WTC11 (cell line): ENCODE results near the gene STX4. TPM values are rescaled to one million over a fixed set of nuclear protein-coding genes. Genes with fewer than 3 reads are reported as not detected.

ENCODE experiments used
- ATAC-seq: fragments of 200-7000 bp; cut with Tn5 transposase; 2 replicates; pipeline ENCODE4 v1.10.0; 2021; ENCODE audit warnings: mild to moderate bottlenecking, moderate library complexity
- CTCF ChIA-PET: fragments of 300-600 bp; sonication (Branson Sonifier 250); formaldehyde crosslinking; loops from one replicate; lab custom pipeline; 2021; ENCODE audit warnings: antibody characterized with exemption; lab: Charles Lee
- POLR2A ChIA-PET: fragments of 350-600 bp; sonication (Branson Sonifier 250); formaldehyde crosslinking; loops from one replicate; lab custom pipeline; 2021; ENCODE audit warnings: antibody characterized with exemption; lab: Charles Lee
- DNase-seq: peaks from one replicate; pipeline ENCODE4 v3.0.0; 2021; ENCODE audit warnings: low spot score
- H3K27ac Mint-ChIP-seq: 2 replicates; pipeline ENCODE4 v1.8.0; 2021; ENCODE audit warnings: mixed read lengths
- H3K27me3 Mint-ChIP-seq: 2 replicates; pipeline ENCODE4 v1.8.0; 2021; ENCODE audit warnings: low read depth, mild to moderate bottlenecking, moderate library complexity, mixed read lengths
- H3K36me3 Mint-ChIP-seq: 2 replicates; pipeline ENCODE4 v1.8.0; 2021; ENCODE audit warnings: mixed read lengths
- H3K4me1 Mint-ChIP-seq: 2 replicates; pipeline ENCODE4 v1.8.0; 2022; ENCODE audit warnings: mixed read lengths
- H3K4me3 Mint-ChIP-seq: 2 replicates; pipeline ENCODE4 v1.8.0; 2021; ENCODE audit warnings: mild to moderate bottlenecking, moderate library complexity, mixed read lengths
- H3K9me3 Mint-ChIP-seq: 2 replicates; pipeline ENCODE4 v1.8.0; 2021; ENCODE audit warnings: mixed read lengths
- FOXP1 ChIP-seq: sonication (generic); formaldehyde crosslinking; IDR thresholded peaks from 2 replicates; pipeline ENCODE4 v1.8.0; 2022; ENCODE audit warnings: missing genetic modification reagents, mild to moderate bottlenecking, moderate library complexity, borderline replicate concordance
- GRHL2 ChIP-seq: fragments of 250-450 bp; sonication (Bioruptor Pico); IDR thresholded peaks from 2 replicates; pipeline ENCODE4 v1.8.0; 2022; ENCODE audit warnings: mild to moderate bottlenecking, moderate library complexity; ENCODE audit not compliant: insufficient replicate concordance, severe bottlenecking
- HMGA2 ChIP-seq: fragments of 250-450 bp; sonication (Bioruptor Pico); IDR thresholded peaks from 2 replicates; pipeline ENCODE4 v1.4.0; 2021; ENCODE audit warnings: mild to moderate bottlenecking, moderate library complexity
- MYBL2 ChIP-seq: sonication (generic); formaldehyde crosslinking; IDR thresholded peaks from 2 replicates; pipeline ENCODE4 v1.8.1; 2023; ENCODE audit warnings: mild to moderate bottlenecking, moderate library complexity, missing genetic modification reagents
- NFATC4 ChIP-seq: fragments of 250-450 bp; sonication (Bioruptor Pico); IDR thresholded peaks from 2 replicates; pipeline ENCODE4 v1.9.0; 2021; ENCODE audit warnings: mild to moderate bottlenecking
- NR3C1 ChIP-seq: sonication (generic); formaldehyde crosslinking; conservative IDR thresholded peaks from 2 replicates; pipeline ENCODE4 v1.8.1; 2023; ENCODE audit warnings: low read depth, mild to moderate bottlenecking, missing genetic modification reagents
- OVOL2 ChIP-seq: fragments of 250-450 bp; sonication (Bioruptor Pico); IDR thresholded peaks from 2 replicates; pipeline ENCODE4 v1.9.0; 2021; ENCODE audit warnings: mild to moderate bottlenecking, borderline replicate concordance
- RORB ChIP-seq: fragments of 250-450 bp; sonication (Bioruptor Pico); IDR thresholded peaks from 2 replicates; pipeline ENCODE4 v1.9.0; 2021; ENCODE audit warnings: mild to moderate bottlenecking
- TEAD1 ChIP-seq: sonication (generic); formaldehyde crosslinking; IDR thresholded peaks from 2 replicates; pipeline ENCODE4 v1.8.0; 2022; ENCODE audit warnings: mild to moderate bottlenecking, missing genetic modification reagents
- TEAD4 ChIP-seq: sonication (generic); formaldehyde crosslinking; IDR thresholded peaks from 2 replicates; pipeline ENCODE4 v1.8.0; 2022; ENCODE audit warnings: mild to moderate bottlenecking, missing genetic modification reagents
- ZBTB21 ChIP-seq: sonication (generic); formaldehyde crosslinking; IDR thresholded peaks from 2 replicates; pipeline ENCODE4 v1.8.1; 2023; ENCODE audit warnings: mild to moderate bottlenecking, missing genetic modification reagents, borderline replicate concordance
- ZNF263 ChIP-seq: sonication (generic); formaldehyde crosslinking; IDR thresholded peaks from 2 replicates; pipeline ENCODE4 v1.8.1; 2022; ENCODE audit warnings: low read depth, mild to moderate bottlenecking, moderate library complexity, missing genetic modification reagents
- total RNA-seq: library from RNA; stranded (reverse); gene quantifications from 3 replicates; pipeline ENCODE4 v1.2.3, GENCODE V29; 2021
- TF ChIP-seq, protein P1 (sequence below): fragments of 250-450 bp; sonication (Bioruptor Pico); IDR thresholded peaks from 2 replicates; pipeline ENCODE4 v1.9.0; 2021; ENCODE audit warnings: mild to moderate bottlenecking
- TF ChIP-seq, protein P2 (sequence below): sonication (generic); formaldehyde crosslinking; IDR thresholded peaks from 2 replicates; pipeline ENCODE4 v1.8.1; 2022; ENCODE audit warnings: mild to moderate bottlenecking, missing genetic modification reagents, moderate library complexity, borderline replicate concordance
- TF ChIP-seq, protein P3 (sequence below): sonication (generic); formaldehyde crosslinking; IDR thresholded peaks from 2 replicates; pipeline ENCODE4 v1.8.1; 2023; ENCODE audit warnings: mild to moderate bottlenecking, missing genetic modification reagents
- TF ChIP-seq, protein P4 (sequence below): fragments of 250-450 bp; sonication (Bioruptor Pico); IDR thresholded peaks from 2 replicates; pipeline ENCODE4 v1.9.0; 2021; ENCODE audit warnings: moderate library complexity, mild to moderate bottlenecking, inconsistent platforms, borderline replicate concordance
- TF ChIP-seq, protein P5 (sequence below): sonication (generic); formaldehyde crosslinking; conservative IDR thresholded peaks from 2 replicates; pipeline ENCODE4 v1.8.1; 2023; ENCODE audit warnings: mild to moderate bottlenecking, low read depth, missing genetic modification reagents, moderate library complexity
- TF ChIP-seq, protein P6 (sequence below): sonication (generic); formaldehyde crosslinking; IDR thresholded peaks from 2 replicates; pipeline ENCODE4 v1.8.1; 2023; ENCODE audit warnings: mild to moderate bottlenecking, missing genetic modification reagents, borderline replicate concordance
- TF ChIP-seq, protein P7 (sequence below): sonication (generic); formaldehyde crosslinking; IDR thresholded peaks from 2 replicates; pipeline ENCODE4 v1.8.0; 2022; ENCODE audit warnings: mild to moderate bottlenecking, missing genetic modification reagents

STX4 gene
- total RNA-seq, 1 experiment from 2014 or later: 38.4 TPM

DNA sequence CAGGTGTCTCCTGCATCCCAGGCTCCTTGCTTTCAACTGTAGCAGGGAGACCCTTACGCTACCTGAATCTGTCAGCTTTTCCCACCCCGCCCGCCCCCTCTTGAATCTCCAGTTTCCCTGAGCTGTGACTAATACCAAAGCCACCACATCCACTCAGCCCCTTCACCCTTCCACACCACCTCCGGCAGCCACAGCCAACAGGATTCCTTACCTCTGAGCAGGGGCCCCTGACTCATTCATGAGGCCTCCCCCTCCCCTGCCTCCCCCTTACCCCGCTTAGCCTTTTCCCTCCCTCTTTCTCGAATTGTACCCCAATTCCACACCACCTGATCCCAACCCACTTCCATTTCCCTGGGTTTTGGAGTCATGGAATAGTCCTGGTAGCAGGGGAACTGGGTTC is 25.2 kb upstream of the STX4 start:
- Mint-ChIP-seq H3K4me1 (peaks cover 24% of the 10 kb centered on the region), H3K4me3 (no peak overlapping the region)
- no peak for ATAC-seq
- TF ChIP-seq RORB (CRISPR knock-in tag): no peak
- TF ChIP-seq, protein P1, sequence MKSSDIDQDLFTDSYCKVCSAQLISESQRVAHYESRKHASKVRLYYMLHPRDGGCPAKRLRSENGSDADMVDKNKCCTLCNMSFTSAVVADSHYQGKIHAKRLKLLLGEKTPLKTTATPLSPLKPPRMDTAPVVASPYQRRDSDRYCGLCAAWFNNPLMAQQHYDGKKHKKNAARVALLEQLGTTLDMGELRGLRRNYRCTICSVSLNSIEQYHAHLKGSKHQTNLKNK (CRISPR knock-in tag): no peak
- TF ChIP-seq, all 79 proteins: peak for 0
- H3K36me3 Mint-ChIP-seq: no peaks in the 10 kb centered on the region
- H3K9me3 Mint-ChIP-seq: no peaks in the 10 kb centered on the region
- no peak overlapping the region for H3K27ac Mint-ChIP-seq
- ChIA-PET POLR2A (interaction anchor here (0.6 kb wide), 1 partner anchor 30 kb away, joined by 4 read pairs; no protein-coding TSS in a partner anchor), CTCF (interaction anchor here (2.6 kb wide), 1 partner anchor 23 kb away, joined by 12 read pairs; the partner anchor contains the start of gene HSD3B7)
- H3K27me3 Mint-ChIP-seq: peaks cover 21% of the 10 kb centered on the region
- no peak for DNase-seq

DNA sequence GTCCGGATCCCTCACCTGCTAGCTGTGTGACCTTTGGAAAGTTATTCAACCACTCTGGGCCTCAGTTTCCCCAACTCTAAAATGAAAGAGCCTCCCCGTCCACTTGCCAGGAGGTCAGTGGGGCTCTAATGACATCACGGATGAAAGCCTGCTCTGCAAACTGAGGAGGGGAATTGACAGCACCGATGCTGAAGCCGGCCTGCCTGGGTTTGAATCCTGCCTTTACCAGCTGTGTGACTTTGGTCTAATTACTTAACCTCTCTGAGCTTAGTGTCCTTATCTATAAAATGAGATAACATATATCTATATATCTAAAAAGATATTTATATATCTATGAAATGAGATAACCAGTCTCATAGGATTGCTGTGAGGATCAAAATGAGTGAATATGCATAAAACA is 24.8 kb upstream of the STX4 start:
- POLR2A ChIA-PET: no interaction called here
- peaks cover 25% of the 10 kb centered on the region for H3K27me3 Mint-ChIP-seq

DNA sequence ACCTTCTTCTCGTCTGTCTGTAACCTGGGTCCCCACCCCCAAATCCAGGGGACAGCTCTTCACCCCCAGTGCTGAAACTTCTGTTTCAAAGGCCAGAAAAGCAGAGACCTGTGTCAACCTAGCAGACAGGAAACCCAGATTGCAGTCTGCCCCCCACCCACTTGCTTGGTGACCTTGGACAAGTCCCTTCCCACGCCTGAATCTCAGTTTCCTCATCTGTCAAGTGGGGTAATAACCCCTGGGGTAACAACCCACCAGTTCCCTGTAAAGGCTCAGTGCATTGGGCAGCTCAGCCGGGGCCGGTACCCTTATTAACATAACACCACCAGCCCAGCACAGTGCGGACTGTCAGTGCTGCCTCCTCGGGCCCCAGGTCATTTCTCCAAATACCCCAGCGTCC is 24.2 kb upstream of the STX4 start:
- DNase-seq (no peak), ATAC-seq (no peak)
- Mint-ChIP-seq H3K4me3 (peak overlapping the region; percentile 71), H3K36me3 (no peaks in the 10 kb centered on the region), H3K9me3 (no peaks in the 10 kb centered on the region), H3K27me3 (peaks cover 28% of the 10 kb centered on the region), H3K4me1 (peaks cover 24% of the 10 kb centered on the region), H3K27ac (no peak overlapping the region)
- ChIA-PET CTCF (interaction anchor here (0.8 to 2.6 kb wide), 3 partner anchors 24 to 433 kb away, joined by 4 to 12 read pairs (median 4); partner anchors contain the start of genes HSD3B7, STX4 and ZNF843), POLR2A (no interaction called here)
- TF ChIP-seq MYBL2 (CRISPR knock-in tag) (no peak), NFATC4 (CRISPR knock-in tag) (no peak), FOXP1 (CRISPR knock-in tag) (no peak), GRHL2 (CRISPR knock-in tag) (no peak), TEAD1 (no peak)
- TF ChIP-seq, protein P2, sequence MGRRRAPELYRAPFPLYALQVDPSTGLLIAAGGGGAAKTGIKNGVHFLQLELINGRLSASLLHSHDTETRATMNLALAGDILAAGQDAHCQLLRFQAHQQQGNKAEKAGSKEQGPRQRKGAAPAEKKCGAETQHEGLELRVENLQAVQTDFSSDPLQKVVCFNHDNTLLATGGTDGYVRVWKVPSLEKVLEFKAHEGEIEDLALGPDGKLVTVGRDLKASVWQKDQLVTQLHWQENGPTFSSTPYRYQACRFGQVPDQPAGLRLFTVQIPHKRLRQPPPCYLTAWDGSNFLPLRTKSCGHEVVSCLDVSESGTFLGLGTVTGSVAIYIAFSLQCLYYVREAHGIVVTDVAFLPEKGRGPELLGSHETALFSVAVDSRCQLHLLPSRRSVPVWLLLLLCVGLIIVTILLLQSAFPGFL (CRISPR knock-in tag): no peak
- TF ChIP-seq, protein P3, sequence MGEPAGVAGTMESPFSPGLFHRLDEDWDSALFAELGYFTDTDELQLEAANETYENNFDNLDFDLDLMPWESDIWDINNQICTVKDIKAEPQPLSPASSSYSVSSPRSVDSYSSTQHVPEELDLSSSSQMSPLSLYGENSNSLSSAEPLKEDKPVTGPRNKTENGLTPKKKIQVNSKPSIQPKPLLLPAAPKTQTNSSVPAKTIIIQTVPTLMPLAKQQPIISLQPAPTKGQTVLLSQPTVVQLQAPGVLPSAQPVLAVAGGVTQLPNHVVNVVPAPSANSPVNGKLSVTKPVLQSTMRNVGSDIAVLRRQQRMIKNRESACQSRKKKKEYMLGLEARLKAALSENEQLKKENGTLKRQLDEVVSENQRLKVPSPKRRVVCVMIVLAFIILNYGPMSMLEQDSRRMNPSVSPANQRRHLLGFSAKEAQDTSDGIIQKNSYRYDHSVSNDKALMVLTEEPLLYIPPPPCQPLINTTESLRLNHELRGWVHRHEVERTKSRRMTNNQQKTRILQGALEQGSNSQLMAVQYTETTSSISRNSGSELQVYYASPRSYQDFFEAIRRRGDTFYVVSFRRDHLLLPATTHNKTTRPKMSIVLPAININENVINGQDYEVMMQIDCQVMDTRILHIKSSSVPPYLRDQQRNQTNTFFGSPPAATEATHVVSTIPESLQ (CRISPR knock-in tag): no peak
- TF ChIP-seq, protein P4, sequence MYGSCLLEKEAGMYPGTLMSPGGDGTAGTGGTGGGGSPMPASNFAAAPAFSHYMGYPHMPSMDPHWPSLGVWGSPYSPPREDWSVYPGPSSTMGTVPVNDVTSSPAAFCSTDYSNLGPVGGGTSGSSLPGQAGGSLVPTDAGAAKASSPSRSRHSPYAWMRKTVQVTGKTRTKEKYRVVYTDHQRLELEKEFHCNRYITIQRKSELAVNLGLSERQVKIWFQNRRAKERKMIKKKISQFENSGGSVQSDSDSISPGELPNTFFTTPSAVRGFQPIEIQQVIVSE: no peak

More for the DNA sequence above, 24.8 kb upstream of the STX4 start:
- DNase-seq: no peak
- TF ChIP-seq ZBTB21 (CRISPR knock-in tag) (no peak), NR3C1 (CRISPR knock-in tag) (no peak), NFATC4 (CRISPR knock-in tag) (no peak), OVOL2 (CRISPR knock-in tag) (no peak), TEAD4 (CRISPR knock-in tag) (no peak), HMGA2 (CRISPR knock-in tag) (no peak), ZNF263 (no peak)
- TF ChIP-seq, protein P5, sequence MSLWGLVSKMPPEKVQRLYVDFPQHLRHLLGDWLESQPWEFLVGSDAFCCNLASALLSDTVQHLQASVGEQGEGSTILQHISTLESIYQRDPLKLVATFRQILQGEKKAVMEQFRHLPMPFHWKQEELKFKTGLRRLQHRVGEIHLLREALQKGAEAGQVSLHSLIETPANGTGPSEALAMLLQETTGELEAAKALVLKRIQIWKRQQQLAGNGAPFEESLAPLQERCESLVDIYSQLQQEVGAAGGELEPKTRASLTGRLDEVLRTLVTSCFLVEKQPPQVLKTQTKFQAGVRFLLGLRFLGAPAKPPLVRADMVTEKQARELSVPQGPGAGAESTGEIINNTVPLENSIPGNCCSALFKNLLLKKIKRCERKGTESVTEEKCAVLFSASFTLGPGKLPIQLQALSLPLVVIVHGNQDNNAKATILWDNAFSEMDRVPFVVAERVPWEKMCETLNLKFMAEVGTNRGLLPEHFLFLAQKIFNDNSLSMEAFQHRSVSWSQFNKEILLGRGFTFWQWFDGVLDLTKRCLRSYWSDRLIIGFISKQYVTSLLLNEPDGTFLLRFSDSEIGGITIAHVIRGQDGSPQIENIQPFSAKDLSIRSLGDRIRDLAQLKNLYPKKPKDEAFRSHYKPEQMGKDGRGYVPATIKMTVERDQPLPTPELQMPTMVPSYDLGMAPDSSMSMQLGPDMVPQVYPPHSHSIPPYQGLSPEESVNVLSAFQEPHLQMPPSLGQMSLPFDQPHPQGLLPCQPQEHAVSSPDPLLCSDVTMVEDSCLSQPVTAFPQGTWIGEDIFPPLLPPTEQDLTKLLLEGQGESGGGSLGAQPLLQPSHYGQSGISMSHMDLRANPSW (CRISPR knock-in tag): no peak
- TF ChIP-seq, protein P6, sequence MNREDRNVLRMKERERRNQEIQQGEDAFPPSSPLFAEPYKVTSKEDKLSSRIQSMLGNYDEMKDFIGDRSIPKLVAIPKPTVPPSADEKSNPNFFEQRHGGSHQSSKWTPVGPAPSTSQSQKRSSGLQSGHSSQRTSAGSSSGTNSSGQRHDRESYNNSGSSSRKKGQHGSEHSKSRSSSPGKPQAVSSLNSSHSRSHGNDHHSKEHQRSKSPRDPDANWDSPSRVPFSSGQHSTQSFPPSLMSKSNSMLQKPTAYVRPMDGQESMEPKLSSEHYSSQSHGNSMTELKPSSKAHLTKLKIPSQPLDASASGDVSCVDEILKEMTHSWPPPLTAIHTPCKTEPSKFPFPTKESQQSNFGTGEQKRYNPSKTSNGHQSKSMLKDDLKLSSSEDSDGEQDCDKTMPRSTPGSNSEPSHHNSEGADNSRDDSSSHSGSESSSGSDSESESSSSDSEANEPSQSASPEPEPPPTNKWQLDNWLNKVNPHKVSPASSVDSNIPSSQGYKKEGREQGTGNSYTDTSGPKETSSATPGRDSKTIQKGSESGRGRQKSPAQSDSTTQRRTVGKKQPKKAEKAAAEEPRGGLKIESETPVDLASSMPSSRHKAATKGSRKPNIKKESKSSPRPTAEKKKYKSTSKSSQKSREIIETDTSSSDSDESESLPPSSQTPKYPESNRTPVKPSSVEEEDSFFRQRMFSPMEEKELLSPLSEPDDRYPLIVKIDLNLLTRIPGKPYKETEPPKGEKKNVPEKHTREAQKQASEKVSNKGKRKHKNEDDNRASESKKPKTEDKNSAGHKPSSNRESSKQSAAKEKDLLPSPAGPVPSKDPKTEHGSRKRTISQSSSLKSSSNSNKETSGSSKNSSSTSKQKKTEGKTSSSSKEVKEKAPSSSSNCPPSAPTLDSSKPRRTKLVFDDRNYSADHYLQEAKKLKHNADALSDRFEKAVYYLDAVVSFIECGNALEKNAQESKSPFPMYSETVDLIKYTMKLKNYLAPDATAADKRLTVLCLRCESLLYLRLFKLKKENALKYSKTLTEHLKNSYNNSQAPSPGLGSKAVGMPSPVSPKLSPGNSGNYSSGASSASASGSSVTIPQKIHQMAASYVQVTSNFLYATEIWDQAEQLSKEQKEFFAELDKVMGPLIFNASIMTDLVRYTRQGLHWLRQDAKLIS (CRISPR knock-in tag): no peak
- TF ChIP-seq, protein P7, sequence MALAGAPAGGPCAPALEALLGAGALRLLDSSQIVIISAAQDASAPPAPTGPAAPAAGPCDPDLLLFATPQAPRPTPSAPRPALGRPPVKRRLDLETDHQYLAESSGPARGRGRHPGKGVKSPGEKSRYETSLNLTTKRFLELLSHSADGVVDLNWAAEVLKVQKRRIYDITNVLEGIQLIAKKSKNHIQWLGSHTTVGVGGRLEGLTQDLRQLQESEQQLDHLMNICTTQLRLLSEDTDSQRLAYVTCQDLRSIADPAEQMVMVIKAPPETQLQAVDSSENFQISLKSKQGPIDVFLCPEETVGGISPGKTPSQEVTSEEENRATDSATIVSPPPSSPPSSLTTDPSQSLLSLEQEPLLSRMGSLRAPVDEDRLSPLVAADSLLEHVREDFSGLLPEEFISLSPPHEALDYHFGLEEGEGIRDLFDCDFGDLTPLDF (CRISPR knock-in tag): no peak
- TF ChIP-seq, all 79 proteins: peak for 0
- no peak overlapping the region for H3K4me3 Mint-ChIP-seq
- H3K4me1 Mint-ChIP-seq: peaks cover 24% of the 10 kb centered on the region
- CTCF ChIA-PET: interaction anchor here (0.8 to 2.6 kb wide), 3 partner anchors 24 to 434 kb away, joined by 4 to 12 read pairs (median 4); partner anchors contain the start of genes HSD3B7, STX4 and ZNF843
- H3K36me3 Mint-ChIP-seq: no peaks in the 10 kb centered on the region
- ATAC-seq: no peak
- no peaks in the 10 kb centered on the region for H3K9me3 Mint-ChIP-seq
- no peak overlapping the region for H3K27ac Mint-ChIP-seq
